IMR-90 (cell line): ENCODE measurements around the gene ENDOG.

Source experiments
- CHD1 ChIP-seq: IDR thresholded peaks from 2 replicates; pipeline ENCODE4 v1.6.1; 2012; ENCODE audit warnings: low read depth, low read length, improper control_type of control experiment
- CTCF ChIP-seq: conservative IDR thresholded peaks from 2 replicates; pipeline ENCODE4 v1.5.1; 2012; ENCODE audit warnings: mild to moderate bottlenecking, low read depth, low read length, improper control_type of control experiment
- NFE2L2 ChIP-seq: fragments of 150-350 bp; IDR thresholded peaks from 2 replicates; pipeline ENCODE4 v1.6.1; 2016; ENCODE audit warnings: low read depth, mild to moderate bottlenecking, low read length
- POLR2A ChIP-seq: IDR thresholded peaks from 2 replicates; pipeline ENCODE4 v1.6.1; 2012; ENCODE audit warnings: mild to moderate bottlenecking, low read depth, low read length
- RFX5 ChIP-seq: IDR thresholded peaks from 2 replicates; pipeline ENCODE4 v1.8.0; 2012; ENCODE audit warnings: low read depth, mild to moderate bottlenecking, low read length, moderate library complexity

- TF ChIP-seq NFE2L2 (no peak), CTCF (no peak), RFX5 (no peak), POLR2A (no peak), CHD1 (no peak)
Measured at GRCh38 chr9:128798896-128799295, 19.4 kb upstream of the ENDOG start.
